Dendritic cell treated with granulocyte-macrophage colony-stimulating factor and Interleukin-4, amounts not matched to agents 40 ng/mL and 50 ng/mL, for 4 days (primary cell): Measurements from ENCODE around the gene CACNA2D4.

Source experiments
- H3K27ac Mint-ChIP-seq: one replicate; pipeline ENCODE4 v1.8.0; 2022; ENCODE audit warnings: mild to moderate bottlenecking, mixed read lengths
- H3K27me3 Mint-ChIP-seq: one replicate; pipeline ENCODE4 v1.8.0; 2022; ENCODE audit warnings: mild to moderate bottlenecking, mixed read lengths
- H3K36me3 Mint-ChIP-seq: one replicate; pipeline ENCODE4 v1.8.0; 2022; ENCODE audit warnings: low read depth, mixed read lengths
- H3K4me1 Mint-ChIP-seq: one replicate; pipeline ENCODE4 v1.8.0; 2022; ENCODE audit warnings: low read depth, mixed read lengths
- H3K4me3 Mint-ChIP-seq: one replicate; pipeline ENCODE4 v1.8.0; 2022; ENCODE audit warnings: mild to moderate bottlenecking, moderate library complexity, mixed read lengths
- H3K9me3 Mint-ChIP-seq: one replicate; pipeline ENCODE4 v1.8.0; 2022; ENCODE audit warnings: mixed read lengths
- intact Hi-C: fragments of 100-400 bp; cut with micrococcal nuclease; formaldehyde crosslinking; loops from one replicate; pipeline ENCODE4 v1.15.0; 2022

Gene CACNA2D4

DNA sequence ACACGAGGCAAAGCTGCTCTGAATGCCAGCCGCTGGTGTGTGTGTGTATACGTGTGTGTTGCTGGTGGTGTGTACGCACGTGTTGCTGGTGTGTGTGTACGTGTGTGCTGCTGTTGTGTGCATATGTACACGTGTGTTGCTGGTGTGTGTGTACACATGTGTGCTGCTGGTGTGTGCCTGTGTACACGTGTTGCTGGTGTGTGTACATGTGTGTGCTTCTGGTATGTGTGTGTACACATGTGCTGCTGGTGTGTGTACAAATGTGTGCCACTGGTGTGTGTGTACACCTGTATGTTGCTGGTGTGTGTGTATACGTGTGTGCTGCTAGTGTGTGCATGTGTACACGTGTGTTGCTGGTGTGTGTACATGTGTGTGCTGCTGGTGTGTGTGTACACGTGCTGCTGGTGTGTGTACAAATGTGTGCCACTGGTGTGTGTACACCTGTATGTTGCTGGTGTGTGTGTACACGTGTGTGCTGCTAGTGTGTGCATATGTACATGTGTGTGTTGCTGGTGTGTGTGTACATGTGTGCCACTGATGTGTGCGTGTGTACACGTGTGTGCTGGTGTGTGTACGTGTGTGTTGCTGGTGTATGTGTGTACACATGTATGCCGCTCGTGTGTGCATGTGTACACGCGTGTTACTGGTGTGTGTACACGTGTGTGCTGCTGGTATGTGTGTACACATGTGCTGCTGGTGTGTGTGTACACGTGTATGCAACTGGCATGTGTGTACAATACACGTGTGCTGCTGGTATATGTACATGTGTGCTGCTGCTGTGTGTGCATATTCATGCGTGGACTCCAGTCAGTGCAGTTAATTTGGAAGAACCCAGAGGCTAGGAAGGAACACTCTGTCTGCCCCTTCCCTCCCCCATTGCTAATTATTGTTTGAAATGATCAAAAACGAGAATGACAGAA is 47.2 kb downstream of the CACNA2D4 start:
- no peak overlapping the region for H3K4me3 Mint-ChIP-seq
- no peaks in the 10 kb centered on the region for H3K4me1 Mint-ChIP-seq
- no peaks in the 10 kb centered on the region for H3K36me3 Mint-ChIP-seq
- intact Hi-C loops, result no loop called here
- H3K27me3 Mint-ChIP-seq, result peaks cover 22% of the 10 kb centered on the region
- peaks cover 30% of the 10 kb centered on the region for H3K9me3 Mint-ChIP-seq
- H3K27ac Mint-ChIP-seq, result no peak overlapping the region

DNA sequence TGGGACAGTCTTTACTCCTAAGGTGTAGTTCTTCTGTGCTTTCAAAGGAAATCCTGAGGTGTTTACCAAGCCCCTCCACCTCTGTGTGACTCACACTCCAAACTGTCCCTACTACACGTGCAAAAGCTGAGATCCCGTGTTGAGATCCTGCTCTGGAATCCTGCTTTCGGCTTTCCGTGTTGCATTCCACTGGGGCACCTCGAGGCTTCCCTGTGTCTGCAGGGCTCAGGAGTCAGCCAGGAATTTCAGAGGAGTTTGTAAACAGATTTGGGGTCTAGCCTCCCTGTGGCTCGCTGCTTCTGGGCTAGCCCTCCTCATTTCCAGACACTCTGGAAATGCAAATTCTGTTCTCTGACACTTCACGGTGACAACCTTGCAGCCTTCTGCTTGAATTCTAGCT is 48.4 kb downstream of the CACNA2D4 start:
- Mint-ChIP-seq H3K4me1 (no peaks in the 10 kb centered on the region), H3K4me3 (no peak overlapping the region), H3K27me3 (peaks cover 29% of the 10 kb centered on the region), H3K36me3 (no peaks in the 10 kb centered on the region), H3K27ac (no peak overlapping the region), H3K9me3 (peaks cover 30% of the 10 kb centered on the region)
- intact Hi-C loops, result no loop called here

GRCh38 chr12:1869145-1869544 is 49.3 kb downstream of the CACNA2D4 start:
- intact Hi-C loops, result no loop called here
- peaks cover 36% of the 10 kb centered on the region for H3K27me3 Mint-ChIP-seq
- H3K4me1 Mint-ChIP-seq, result no peaks in the 10 kb centered on the region
- H3K36me3 Mint-ChIP-seq, result no peaks in the 10 kb centered on the region
- peaks cover 30% of the 10 kb centered on the region for H3K9me3 Mint-ChIP-seq
- H3K4me3 Mint-ChIP-seq, result no peak overlapping the region
- no peak overlapping the region for H3K27ac Mint-ChIP-seq

- intact Hi-C loops, result no loop called here
These were observed 53.1 kb downstream of the CACNA2D4 start for GRCh38 chr12:1865284-1865866.

DNA sequence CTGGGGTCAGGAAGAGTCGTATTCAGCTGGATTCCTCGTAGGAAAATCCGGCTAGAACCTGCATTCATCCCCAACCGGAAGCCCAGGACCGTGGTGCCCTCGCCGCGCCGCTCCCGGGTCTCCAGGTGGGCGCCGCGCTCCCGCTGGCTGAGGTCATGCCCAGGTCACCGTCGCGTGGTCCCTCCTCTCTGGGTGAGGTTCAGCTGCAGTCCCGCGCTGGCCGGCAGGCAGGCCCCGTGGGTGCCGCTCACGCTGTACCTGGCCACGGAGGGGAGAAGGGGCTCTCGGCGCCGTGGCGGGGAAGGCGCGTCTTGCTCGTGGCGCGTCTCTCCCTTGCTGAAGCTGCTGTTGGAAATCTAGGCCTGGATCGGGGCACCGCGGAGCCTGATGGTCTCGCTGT is 53.6 kb downstream of the CACNA2D4 start:
- Mint-ChIP-seq H3K36me3 (no peaks in the 10 kb centered on the region), H3K27ac (no peak overlapping the region), H3K4me3 (no peak overlapping the region), H3K27me3 (peaks cover 36% of the 10 kb centered on the region), H3K9me3 (peaks cover 20% of the 10 kb centered on the region), H3K4me1 (no peaks in the 10 kb centered on the region)
- intact Hi-C loops, result no loop called here

More at GRCh38 chr12:1865284-1865866, 53.1 kb downstream of the CACNA2D4 start:
- H3K27ac Mint-ChIP-seq, result no peak overlapping the region
- H3K27me3 Mint-ChIP-seq, result peaks cover 37% of the 10 kb centered on the region
- H3K9me3 Mint-ChIP-seq, result peaks cover 20% of the 10 kb centered on the region
- H3K4me3 Mint-ChIP-seq, result no peak overlapping the region
- no peaks in the 10 kb centered on the region for H3K4me1 Mint-ChIP-seq
- H3K36me3 Mint-ChIP-seq, result no peaks in the 10 kb centered on the region

GRCh38 chr12:1864456-1864855 is 54.0 kb downstream of the CACNA2D4 start:
- Mint-ChIP-seq H3K9me3 (peaks cover 16% of the 10 kb centered on the region), H3K27me3 (peaks cover 33% of the 10 kb centered on the region), H3K4me1 (no peaks in the 10 kb centered on the region), H3K4me3 (no peak overlapping the region), H3K36me3 (no peaks in the 10 kb centered on the region), H3K27ac (no peak overlapping the region)
- intact Hi-C loops, result no loop called here

DNA sequence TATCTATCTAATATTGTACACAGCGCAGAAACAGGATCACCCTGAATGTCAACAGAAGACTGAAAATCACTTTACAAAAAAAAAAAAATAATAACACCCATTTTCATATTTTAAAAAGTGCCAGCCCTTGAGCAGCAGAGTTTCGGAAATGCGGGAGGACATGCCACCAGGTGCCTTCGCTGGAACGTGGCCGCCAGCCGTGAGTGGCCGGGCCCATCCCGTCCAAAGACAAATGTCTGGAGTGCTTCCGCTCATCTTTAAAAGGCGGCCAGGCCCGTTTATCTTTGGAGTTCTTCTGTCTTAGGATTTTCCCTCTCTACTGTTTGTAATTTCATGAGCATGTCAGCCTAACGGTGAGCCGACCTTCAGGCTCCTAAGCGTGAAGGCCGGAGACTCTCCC is 54.6 kb downstream of the CACNA2D4 start:
- H3K4me3 Mint-ChIP-seq, result no peak overlapping the region
- H3K27ac Mint-ChIP-seq, result no peak overlapping the region
- H3K27me3 Mint-ChIP-seq, result peaks cover 31% of the 10 kb centered on the region
- intact Hi-C loops, result no loop called here
- peaks cover 13% of the 10 kb centered on the region for H3K9me3 Mint-ChIP-seq
- no peaks in the 10 kb centered on the region for H3K4me1 Mint-ChIP-seq
- no peaks in the 10 kb centered on the region for H3K36me3 Mint-ChIP-seq

- Mint-ChIP-seq H3K4me3 (no peak overlapping the region), H3K27ac (no peak overlapping the region), H3K4me1 (no peaks in the 10 kb centered on the region), H3K27me3 (peaks cover 33% of the 10 kb centered on the region), H3K9me3 (peaks cover 8% of the 10 kb centered on the region), H3K36me3 (no peaks in the 10 kb centered on the region)
- intact Hi-C loops, result no loop called here
These were observed 55.5 kb downstream of the CACNA2D4 start for GRCh38 chr12:1862973-1863372.

DNA sequence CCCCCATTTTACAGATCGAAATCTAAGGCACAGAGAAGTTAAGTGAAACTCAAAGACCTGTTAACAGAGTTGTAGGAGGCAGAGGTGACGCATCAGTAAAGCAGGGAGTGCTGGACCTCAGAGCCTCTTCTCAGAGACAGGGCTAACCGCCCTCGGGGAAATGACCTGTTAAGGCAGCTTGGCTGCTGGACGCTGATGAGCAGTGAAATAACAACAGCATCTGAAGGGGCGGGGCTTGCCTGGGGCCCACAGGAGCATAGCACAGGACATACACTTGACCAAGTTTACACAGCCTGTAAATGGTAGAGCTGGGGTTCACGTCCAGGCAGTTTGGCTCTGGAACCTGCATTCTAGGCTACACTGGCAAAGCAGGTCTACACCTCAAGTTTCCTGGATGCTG is 58.8 kb downstream of the CACNA2D4 start:
- Mint-ChIP-seq H3K9me3 (peaks cover 9% of the 10 kb centered on the region), H3K27ac (no peak overlapping the region), H3K4me3 (no peak overlapping the region), H3K36me3 (no peaks in the 10 kb centered on the region), H3K4me1 (no peaks in the 10 kb centered on the region), H3K27me3 (peaks cover 14% of the 10 kb centered on the region)
- intact Hi-C loops, result no loop called here

- Mint-ChIP-seq H3K4me1 (no peaks in the 10 kb centered on the region), H3K9me3 (peaks cover 9% of the 10 kb centered on the region), H3K4me3 (no peak overlapping the region), H3K27ac (no peak overlapping the region), H3K36me3 (no peaks in the 10 kb centered on the region), H3K27me3 (peaks cover 9% of the 10 kb centered on the region)
- intact Hi-C loops, result no loop called here
These were observed 60.0 kb downstream of the CACNA2D4 start for GRCh38 chr12:1858456-1858855.

DNA sequence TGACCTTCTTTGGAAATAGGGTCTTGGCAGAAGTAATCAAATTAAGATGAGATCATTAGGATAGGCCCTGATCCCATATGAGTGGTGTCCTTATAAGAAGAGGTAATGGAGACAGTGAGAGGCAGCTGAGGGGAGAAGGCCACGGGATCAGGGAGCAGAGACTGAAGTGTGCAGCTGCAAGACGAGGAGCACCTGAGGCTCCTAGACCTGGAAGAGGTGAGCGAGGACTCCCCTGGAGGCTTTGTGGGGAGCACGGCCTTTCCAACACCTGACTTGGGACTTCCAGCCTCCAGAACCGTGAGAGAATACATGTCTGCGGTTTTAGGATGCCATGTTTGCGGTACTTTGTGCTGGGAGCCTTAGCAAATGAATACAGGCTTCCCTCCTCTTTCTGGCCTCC is 60.6 kb downstream of the CACNA2D4 start:
- Mint-ChIP-seq H3K9me3 (peaks cover 9% of the 10 kb centered on the region), H3K4me1 (no peaks in the 10 kb centered on the region), H3K27me3 (peaks cover 9% of the 10 kb centered on the region), H3K36me3 (no peaks in the 10 kb centered on the region), H3K27ac (no peak overlapping the region), H3K4me3 (no peak overlapping the region)
- intact Hi-C loops, result no loop called here

GRCh38 chr12:1857086-1857485 is 61.4 kb downstream of the CACNA2D4 start:
- no peaks in the 10 kb centered on the region for H3K36me3 Mint-ChIP-seq
- H3K4me1 Mint-ChIP-seq, result peaks cover 2% of the 10 kb centered on the region
- H3K4me3 Mint-ChIP-seq, result no peak overlapping the region
- peaks cover 9% of the 10 kb centered on the region for H3K9me3 Mint-ChIP-seq
- intact Hi-C loops, result no loop called here
- H3K27me3 Mint-ChIP-seq, result peaks cover 9% of the 10 kb centered on the region
- no peak overlapping the region for H3K27ac Mint-ChIP-seq

- peaks cover 4% of the 10 kb centered on the region for H3K27me3 Mint-ChIP-seq
- H3K36me3 Mint-ChIP-seq, result no peaks in the 10 kb centered on the region
- peaks cover 4% of the 10 kb centered on the region for H3K4me1 Mint-ChIP-seq
- H3K27ac Mint-ChIP-seq, result no peak overlapping the region
- H3K9me3 Mint-ChIP-seq, result peaks cover 9% of the 10 kb centered on the region
- intact Hi-C loops, result no loop called here
- no peak overlapping the region for H3K4me3 Mint-ChIP-seq
These were observed 63.2 kb downstream of the CACNA2D4 start for GRCh38 chr12:1855241-1855640.

DNA sequence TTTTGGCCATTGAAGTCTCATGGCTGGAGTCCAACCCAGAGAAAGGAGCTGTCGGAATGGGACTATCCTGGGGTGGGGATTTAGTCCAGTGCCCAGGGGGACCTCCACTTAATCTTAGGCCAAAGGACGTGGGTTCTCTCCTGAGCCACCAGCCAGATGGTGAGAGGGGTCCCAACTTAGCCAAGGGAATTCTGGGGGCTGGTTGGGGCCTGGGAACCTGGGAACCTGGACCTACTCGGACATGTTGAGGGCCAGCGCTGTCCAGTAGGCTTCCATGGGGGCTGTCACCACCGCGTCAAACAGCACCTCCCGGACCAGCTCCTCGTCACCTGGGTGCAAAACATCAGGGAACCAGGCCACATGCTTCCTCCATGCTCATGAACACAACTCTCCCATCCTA is 64.7 kb downstream of the CACNA2D4 start:
- Mint-ChIP-seq H3K4me1 (peaks cover 4% of the 10 kb centered on the region), H3K27me3 (peaks cover 1% of the 10 kb centered on the region), H3K4me3 (no peak overlapping the region), H3K27ac (no peak overlapping the region), H3K9me3 (peaks cover 9% of the 10 kb centered on the region), H3K36me3 (no peaks in the 10 kb centered on the region)
- intact Hi-C loops, result no loop called here
